HEK293T (cell line): ENCODE data around the gene LRMDA.

Source experiments
- ELF4 ChIP-seq: fragments of 450-650 bp; IDR thresholded peaks from 2 replicates; pipeline ENCODE4 v1.6.1; 2017; ENCODE audit warnings: antibody characterized with exemption
- NFRKB ChIP-seq: fragments of 450-650 bp; IDR thresholded peaks from 2 replicates; pipeline ENCODE4 v1.6.1; 2016; ENCODE audit warnings: mild to moderate bottlenecking, moderate library complexity

DNA sequence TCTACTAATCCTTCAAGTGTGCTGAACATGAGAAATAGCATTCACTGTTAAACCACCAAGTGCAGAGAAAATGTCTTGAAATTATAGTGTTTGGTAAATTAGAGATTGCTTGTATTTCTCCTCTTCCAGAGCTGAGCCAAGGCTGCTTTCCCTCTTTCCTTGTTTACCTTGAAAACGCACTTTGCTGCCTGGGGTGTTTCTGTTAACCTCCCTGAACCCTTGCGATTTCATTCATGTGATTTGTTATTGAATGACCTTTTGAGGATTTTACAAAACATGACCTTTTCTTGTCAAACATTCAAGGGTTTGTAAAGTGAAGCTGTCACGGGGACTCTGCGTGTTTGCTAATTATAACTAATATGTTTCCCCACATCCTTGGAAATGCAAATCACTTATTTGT lies 169.4 kb downstream of the LRMDA start:
- TF ChIP-seq NFRKB (no peak), ELF4 (no peak)
